Left lung (tissue), 10 donors: ENCODE data around the gene AMOTL1. TPM values are rescaled to one million over a fixed set of nuclear protein-coding genes. Genes with fewer than 3 reads are reported as not detected.

ENCODE experiments used
- ATAC-seq: fragments of 200-7000 bp; cut with Tn5 transposase; one replicate; pipeline ENCODE4 v1.9.1; 2020; ENCODE audit warnings: moderate library complexity
- DNase-seq, 4 donors: peaks; one replicate each; pipeline ENCODE4 v3.0.0-alpha.2; 2013 to 2020
- H3K27ac ChIP-seq, 2 donors: fragments of 200-600 bp; sonication (generic) in 1 of 2; one replicate each; pipeline versions ENCODE4 v1.5.0 to v1.8.0; 2020 to 2021
- H3K27me3 ChIP-seq, 2 donors: fragments of 200-600 bp; sonication (generic) in 1 of 2; one replicate each; pipeline versions ENCODE4 v1.5.0 to v1.8.0; 2020 to 2021
- H3K36me3 ChIP-seq, 2 donors: fragments of 200-600 bp; sonication (generic) in 1 of 2; one replicate each; pipeline versions ENCODE4 v1.5.0 to v1.8.0; 2020 to 2021
- H3K4me1 ChIP-seq, 2 donors: fragments of 200-600 bp; one replicate each; pipeline ENCODE4 v1.8.0; 2021
- H3K4me3 ChIP-seq, 2 donors: fragments of 200-600 bp; sonication (generic) in 1 of 2; one replicate each; pipeline versions ENCODE4 v1.5.0 to v1.8.0; 2020 to 2021; ENCODE audit warnings: mild to moderate bottlenecking in 1 of 2
- H3K9me3 ChIP-seq, 2 donors: fragments of 200-600 bp; sonication (generic) in 1 of 2; one replicate each; pipeline versions ENCODE4 v1.5.0 to v1.8.0; 2020 to 2021
- intact Hi-C, 2 donors: fragments of 100-400 bp; cut with DNase I; formaldehyde crosslinking; loops; one replicate each; pipeline versions ENCODE4 v1.11.2 to v1.14.2; 2022
- polyA plus RNA-seq, 6 donors: library from polyadenylated mRNA; unstranded; fragments of 120-200 nt; gene quantifications; one replicate each; pipeline ENCODE4 v1.2.1, GENCODE V29; 2013; ENCODE audit not compliant: insufficient read length in 6 of 6
- total RNA-seq, 2 donors: library from RNA; stranded (reverse); fragmentation: NEBNext Ultra II Directional; extraction: Animal tissue kit (Norgen Biotek cat#: 25700); gene quantifications; one replicate each; pipeline ENCODE4 v1.2.1, GENCODE V29; 2021
- TF ChIP-seq, protein P1 (sequence below), 2 donors: fragments of 200-600 bp; sonication (generic) in 1 of 2; IDR thresholded peaks; one replicate each; pipeline versions ENCODE4 v1.5.0 to v1.8.0; 2021; ENCODE audit warnings: antibody characterized with exemption in 2 of 2
- donor health status: DM: no; HTN: yes; CAD: no.
- donor health status: DM: no; HTN: no; CAD: no.

Gene AMOTL1
- total and polyA plus RNA-seq, 8 donors: 42.7 to 67.9 (median 55.5) TPM

DNA sequence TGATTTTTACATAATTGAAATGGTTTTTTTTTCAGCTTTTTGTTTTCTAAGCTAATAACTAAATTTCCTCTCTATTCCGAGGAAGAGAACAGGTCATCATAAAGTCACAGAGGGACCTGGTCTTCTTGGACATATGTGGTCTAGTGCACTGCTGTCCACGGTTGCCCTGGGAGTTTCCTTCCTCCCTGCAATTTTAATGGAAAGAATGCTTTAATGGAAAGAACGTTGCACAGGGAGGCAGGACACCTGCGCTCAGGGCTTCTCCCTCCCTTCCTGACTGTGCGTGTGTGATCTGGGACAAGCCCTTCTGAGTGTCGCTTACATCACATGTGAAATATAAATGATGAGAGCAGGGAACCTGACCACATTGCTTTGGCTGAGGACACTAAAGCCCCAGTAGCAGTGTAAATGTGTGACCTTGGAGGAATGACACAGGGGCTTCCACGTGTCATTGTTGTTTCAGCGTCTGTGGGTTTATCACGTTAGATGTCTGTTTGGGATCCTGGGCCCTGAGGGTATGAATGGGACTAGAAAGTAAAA is 93.2 kb downstream of the AMOTL1 start:
- H3K4me3 ChIP-seq: no peak overlapping the region
- no peak for DNase-seq
- no peak overlapping the region for H3K27ac ChIP-seq
- no peaks in the 10 kb centered on the region for H3K27me3 ChIP-seq
- peaks cover 0 to 73% of the 10 kb centered on the region in 2 donors for H3K36me3 ChIP-seq
- intact Hi-C loops: no loop called here
- TF ChIP-seq, protein P1, sequence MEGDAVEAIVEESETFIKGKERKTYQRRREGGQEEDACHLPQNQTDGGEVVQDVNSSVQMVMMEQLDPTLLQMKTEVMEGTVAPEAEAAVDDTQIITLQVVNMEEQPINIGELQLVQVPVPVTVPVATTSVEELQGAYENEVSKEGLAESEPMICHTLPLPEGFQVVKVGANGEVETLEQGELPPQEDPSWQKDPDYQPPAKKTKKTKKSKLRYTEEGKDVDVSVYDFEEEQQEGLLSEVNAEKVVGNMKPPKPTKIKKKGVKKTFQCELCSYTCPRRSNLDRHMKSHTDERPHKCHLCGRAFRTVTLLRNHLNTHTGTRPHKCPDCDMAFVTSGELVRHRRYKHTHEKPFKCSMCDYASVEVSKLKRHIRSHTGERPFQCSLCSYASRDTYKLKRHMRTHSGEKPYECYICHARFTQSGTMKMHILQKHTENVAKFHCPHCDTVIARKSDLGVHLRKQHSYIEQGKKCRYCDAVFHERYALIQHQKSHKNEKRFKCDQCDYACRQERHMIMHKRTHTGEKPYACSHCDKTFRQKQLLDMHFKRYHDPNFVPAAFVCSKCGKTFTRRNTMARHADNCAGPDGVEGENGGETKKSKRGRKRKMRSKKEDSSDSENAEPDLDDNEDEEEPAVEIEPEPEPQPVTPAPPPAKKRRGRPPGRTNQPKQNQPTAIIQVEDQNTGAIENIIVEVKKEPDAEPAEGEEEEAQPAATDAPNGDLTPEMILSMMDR (IDR thresholded peaks at IDR 0.05): no peak
- H3K9me3 ChIP-seq: no peaks in the 10 kb centered on the region
- ATAC-seq: no peak
- H3K4me1 ChIP-seq: no peaks in the 10 kb centered on the region

DNA sequence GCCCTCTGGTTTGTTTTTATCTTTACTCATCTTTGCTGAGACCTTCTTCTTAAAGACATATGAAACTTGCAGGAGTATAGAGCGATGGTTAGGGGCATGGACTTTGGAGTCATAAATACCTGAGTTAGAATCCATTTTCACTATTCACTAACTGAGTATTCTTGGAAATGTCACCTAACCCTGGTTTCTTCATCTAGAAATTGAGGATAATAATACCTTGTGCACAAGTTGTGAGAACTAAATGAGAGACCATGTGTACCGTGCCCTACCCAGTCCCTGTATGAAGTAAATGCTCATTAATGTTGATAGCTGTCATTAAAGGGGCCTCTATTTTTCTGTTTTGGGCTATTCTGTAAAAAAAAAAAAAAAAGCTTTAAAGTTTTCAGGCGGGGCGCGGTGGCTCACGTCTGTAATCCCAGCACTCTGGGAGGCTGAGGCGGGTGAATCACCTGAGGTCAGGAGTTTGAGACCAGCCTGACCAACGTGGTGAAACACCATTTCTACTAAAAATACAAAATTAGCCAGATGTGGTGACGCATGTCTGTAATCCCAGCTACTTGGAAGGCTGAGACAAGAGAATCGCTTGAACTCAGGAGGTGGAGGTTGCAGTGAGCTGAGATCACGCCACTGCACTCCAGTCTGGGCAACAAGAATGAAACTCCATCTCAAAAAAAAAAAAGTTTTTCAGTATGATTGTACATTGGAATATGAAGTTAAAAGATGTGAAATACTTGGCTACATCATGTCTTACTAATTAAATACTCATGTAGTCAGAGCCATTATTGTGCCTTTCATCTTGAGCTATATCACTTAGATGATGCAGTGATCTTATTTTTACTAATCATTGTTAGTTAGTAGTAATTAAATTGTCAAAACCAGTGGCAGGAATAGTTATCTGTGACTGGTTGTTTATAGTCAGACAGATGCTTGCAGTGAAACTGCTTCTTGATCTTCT is 95.0 kb downstream of the AMOTL1 start:
- Histone ChIP-seq H3K36me3 (peaks cover 0 to 73% of the 10 kb centered on the region in 2 donors), H3K27ac (no peak overlapping the region), H3K9me3 (no peaks in the 10 kb centered on the region), H3K4me3 (no peak overlapping the region), H3K4me1 (no peaks in the 10 kb centered on the region), H3K27me3 (no peaks in the 10 kb centered on the region)
- ATAC-seq (no peak), DNase-seq (no peak)
- TF ChIP-seq, protein P1 (IDR thresholded peaks at IDR 0.05): no peak
- intact Hi-C loops: no loop called here

DNA sequence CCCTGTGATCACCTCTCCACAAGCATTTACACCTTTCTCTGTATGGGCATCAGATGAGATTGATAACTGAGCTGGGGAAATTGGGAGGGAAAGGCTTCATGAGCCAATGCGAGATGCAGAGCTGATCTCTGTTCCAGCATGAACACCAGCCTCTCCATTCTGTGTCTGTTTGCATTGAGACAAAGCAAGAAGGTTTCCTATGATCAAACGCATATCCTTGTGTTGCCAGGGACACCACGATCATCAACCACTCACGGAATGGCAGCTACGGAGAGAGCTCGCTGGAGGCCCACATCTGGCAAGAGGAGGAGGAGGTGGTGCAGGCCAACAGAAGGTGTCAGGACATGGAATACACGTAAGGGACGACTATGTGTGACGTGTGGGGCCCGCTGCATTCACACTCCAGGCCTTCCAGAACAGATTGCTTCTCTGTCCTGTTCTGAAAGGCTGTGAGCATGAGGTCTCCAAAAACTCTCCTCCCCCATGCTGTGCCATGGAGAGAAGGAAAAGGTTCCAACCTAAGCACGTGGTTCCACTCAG is 96.4 kb downstream of the AMOTL1 start:
- DNase-seq (no peak), ATAC-seq (no peak)
- no peaks in the 10 kb centered on the region for H3K9me3 ChIP-seq
- intact Hi-C loops: no loop called here
- H3K27ac ChIP-seq: no peak overlapping the region
- H3K27me3 ChIP-seq: no peaks in the 10 kb centered on the region
- H3K4me3 ChIP-seq: no peak overlapping the region
- TF ChIP-seq, protein P1 (IDR thresholded peaks at IDR 0.05): no peak
- no peaks in the 10 kb centered on the region for H3K4me1 ChIP-seq
- peaks cover 0 to 76% of the 10 kb centered on the region in 2 donors for H3K36me3 ChIP-seq

DNA sequence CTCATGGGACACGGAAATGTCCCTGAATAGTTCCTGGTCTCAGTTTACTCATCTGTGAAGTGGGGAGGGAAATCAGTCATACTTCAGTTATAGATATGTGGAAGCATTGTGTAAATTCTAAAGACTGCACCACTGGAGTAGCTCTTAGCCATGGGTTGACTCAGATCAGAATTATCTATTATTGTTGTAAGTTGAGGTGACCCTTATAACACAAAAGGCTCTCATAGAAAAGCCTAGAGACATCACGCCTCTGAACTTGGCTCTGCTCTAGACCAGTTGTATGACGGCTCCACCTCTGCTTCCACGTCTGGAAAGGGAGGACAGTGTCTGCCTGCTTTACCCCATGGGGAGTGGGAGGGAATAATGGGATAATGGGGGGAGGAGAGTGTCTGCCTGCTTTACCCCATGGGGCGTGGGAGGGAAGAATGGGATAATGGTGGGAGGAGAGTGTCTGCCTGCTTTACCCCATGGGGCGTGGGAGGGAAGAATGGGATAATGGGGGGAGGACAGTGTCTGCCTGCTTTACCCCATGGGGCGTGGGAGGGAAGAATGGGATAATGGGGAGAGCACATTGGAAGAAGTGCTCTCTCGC is 98.2 kb downstream of the AMOTL1 start:
- Histone ChIP-seq H3K4me3 (no peak overlapping the region), H3K27me3 (no peaks in the 10 kb centered on the region), H3K4me1 (no peaks in the 10 kb centered on the region), H3K27ac (no peak overlapping the region), H3K36me3 (peaks cover 0 to 74% of the 10 kb centered on the region in 2 donors), H3K9me3 (no peaks in the 10 kb centered on the region)
- intact Hi-C loops: no loop called here
- ATAC-seq (no peak), DNase-seq (no peak)
- TF ChIP-seq, protein P1 (IDR thresholded peaks at IDR 0.05): no peak
